Measurements from ENCODE around the gene APBB1IP. TPM values are rescaled to one million over a fixed set of nuclear protein-coding genes. Genes with fewer than 3 reads are reported as not detected.

APBB1IP gene
- total and polyA plus RNA-seq, 2 of the 8 experiments (the other 6 are each of a cell fraction or from before 2014, with no cell fraction given) = 0.05 TPM; not detected in 1

- TF ChIP-seq SAP30 (IDR thresholded peaks at IDR 0.05; ENCODE audit: insufficient read depth, insufficient replicate concordance, low read length) = no peak
- no peak for TF ChIP-seq EP300 (IDR thresholded peaks at IDR 0.05; ENCODE audit: borderline replicate concordance in 1 of 2, low read depth in 2 of 2, low read length in 2 of 2)
- no peak for TF ChIP-seq YY1 (IDR thresholded peaks at IDR 0.05; ENCODE audit: low read depth, low read length)
- no peak for TF ChIP-seq RXRA (IDR thresholded peaks at IDR 0.05; ENCODE audit: insufficient read depth, low read depth, low read length)
Measured at GRCh38 chr10:26430641-26431163, 7.4 kb upstream of the APBB1IP start (continued).

All from H1 (cell line).